C1 segment of cervical spinal cord (tissue), 14 donors: ENCODE results near the gene OSBP2.

Source experiments
- DNase-seq, 14 donors: peaks; one replicate each; lab custom pipeline; 2025; lab: John Stamatoyannopoulos, UW

The OSBP2 gene

DNA sequence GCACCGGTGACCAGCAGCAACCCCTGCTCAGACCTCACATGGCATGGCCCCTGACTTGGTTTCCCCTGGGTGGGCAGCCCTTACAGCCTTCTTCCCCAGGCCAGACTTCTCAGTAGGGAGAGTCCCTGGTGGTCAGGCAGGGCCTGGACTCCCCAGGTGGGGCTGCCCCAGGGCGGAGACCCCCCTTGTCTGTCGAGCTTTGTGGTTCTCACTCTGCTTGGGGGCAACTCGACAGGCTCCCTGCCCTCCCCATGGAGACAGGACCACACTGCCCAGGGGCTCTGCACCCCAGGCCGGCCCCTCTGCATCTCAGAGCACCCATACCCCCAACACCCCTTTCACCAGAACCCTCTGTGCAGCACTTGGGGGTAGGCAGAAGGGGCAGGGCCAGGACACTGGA, 186.2 kb downstream of the OSBP2 start:
- no peak for DNase-seq

DNA sequence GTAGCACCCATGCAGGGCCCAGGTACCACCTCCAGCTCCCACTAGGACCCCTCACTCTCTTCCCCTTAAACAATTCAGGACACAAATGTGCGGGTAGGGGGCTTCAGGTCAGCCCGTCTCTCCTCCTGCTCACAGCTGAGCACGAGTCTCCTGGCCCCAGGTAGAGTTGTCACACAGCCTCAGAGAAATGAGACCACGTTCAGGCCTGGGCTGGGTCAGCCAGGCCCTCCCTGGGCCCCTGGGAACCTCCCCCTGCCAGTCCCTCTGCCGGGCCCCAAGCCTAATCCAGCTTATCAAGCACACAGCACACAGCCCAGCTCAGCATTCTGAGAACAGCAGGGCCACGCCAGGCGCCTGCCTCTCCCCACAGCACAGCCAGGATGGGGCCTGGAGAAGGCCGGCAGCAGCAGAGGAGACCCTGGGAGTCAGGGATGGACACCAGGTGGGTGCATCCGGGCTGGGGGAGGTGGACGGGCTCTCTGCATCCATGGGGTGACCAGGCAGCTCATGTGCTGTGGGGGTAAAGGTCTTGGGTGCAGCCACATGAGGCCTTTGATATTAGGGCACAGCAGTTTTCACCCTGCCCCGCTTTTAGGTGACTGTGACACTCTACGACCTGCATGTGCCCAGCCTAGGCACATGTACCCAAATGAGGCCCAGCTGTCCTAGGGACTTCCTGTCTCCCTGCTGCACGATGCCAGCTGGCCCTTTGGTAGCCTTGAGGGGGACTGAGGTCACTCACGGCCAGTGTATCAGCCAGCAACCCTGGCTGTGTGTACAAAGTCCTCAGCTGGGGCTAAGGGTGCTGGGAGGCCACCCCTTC, 186.9 kb downstream of the OSBP2 start:
- no peak for DNase-seq

DNA sequence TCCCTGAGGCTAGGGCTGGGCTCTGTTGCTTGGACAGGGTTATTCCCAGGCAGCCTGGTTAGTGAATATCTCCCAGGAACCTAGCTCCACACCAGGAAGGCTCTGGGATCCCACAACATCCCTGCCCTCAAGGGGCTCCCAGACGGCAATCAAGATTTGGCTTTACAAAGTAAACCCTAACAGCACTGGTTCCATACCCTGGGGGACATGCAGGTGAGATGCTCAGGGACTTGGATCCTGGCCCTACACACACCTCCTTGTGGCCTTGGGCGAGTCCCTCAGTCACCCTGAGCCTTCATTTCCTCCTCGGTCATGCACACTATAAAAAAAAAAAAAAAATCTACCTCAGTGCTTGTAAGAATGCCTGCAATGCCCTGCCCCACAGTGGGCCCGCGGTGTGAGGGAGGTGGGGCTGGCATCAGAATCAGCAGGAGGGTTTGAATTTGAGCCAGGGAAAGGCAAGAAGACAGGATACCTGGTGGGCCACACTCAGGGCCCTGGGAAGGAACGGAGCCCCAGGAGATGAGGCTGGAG, 187.6 kb downstream of the OSBP2 start:
- DNase-seq, result no peak

DNA sequence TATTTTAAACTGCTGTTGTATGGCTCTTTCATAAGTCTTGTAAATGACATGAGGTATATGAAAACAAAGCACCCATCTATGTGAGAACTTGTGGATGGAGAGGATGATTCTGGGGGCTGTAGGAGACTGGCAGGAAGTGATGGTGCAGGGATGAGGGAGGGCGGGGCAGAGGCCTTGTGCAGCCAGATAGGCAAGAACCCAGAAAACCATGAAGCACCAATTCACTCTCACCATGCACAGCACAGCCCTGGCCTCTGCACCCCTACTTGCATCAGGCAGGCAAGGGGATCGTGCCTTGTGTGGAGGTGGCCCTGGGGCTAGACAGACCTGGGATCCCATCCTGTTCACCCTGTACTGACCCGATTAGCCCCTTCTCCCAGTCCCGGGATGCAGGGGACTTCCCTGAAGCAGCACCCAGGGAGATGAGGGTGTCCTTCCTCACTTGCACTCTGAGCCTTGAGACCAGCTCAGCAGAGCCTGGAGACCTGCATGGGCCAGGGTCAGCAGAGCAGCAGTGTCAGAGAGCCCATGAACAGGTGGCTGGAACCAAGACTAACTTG, 188.4 kb downstream of the OSBP2 start:
- no peak for DNase-seq

DNA sequence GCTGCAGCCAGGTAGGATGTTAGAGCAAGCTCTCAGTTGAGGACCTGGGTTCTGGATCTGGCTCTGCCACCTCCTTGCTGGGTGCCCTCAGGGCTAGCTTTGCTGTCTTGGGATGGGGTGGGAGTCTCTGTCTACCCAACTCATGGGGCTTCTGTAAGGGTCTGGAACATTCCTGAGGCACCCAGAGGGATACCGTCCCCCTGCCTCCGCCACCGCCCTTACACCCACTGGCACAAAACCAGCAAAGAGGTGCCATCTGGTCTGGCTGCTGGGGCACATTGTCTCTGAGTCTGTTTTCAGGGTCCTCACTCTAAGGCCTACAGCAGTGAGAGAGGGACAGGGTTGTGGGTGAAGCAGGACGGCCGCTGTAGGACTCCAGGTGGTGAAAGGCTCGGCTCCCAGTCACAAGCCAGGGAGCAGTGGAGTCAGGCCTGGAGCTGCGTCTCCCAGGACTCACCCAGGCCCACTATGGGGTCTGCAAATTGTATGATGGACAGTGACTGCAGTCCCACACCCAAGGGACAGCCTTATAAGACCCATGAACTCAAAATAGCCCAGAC, 189.0 kb downstream of the OSBP2 start:
- DNase-seq, result no peak

DNA sequence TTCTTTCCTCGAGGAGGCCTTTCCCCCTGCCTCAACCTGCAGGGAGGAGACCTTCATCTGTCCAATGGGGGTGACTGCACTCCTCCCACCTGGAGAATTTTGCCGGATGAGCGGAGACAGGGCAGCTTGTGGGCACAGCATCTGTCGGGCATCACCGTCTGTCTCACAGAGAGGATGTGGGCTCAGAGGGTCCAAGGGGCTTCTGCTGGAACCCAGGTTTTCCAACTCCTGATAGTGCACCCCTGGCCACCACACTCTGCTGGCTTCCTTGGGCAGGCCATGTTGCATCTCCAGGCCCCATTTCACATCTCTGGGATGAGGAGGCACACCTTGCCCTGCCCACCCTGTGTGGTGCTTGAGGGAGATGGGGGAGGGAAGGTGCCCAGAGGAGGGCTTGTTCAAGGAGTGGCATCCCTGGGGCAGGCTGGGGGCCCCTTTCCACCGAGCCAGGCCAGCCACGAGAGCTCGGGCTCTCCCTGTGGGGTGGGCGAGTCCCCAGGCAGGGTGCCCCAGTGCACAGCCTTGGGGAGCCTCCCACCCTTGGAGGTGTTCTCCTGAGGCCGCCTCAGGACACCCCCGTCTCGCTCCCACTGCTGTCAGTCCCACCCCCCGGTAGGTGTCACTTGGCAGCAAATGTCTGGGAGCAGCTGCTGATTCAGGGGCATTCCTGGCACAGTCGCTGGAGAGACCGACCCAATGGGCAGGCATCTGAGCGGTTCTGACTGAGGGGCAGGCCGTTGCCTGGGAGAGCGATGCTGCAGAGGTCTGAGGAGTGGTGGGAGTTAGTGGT, 189.7 kb downstream of the OSBP2 start:
- DNase-seq, result no peak

DNA sequence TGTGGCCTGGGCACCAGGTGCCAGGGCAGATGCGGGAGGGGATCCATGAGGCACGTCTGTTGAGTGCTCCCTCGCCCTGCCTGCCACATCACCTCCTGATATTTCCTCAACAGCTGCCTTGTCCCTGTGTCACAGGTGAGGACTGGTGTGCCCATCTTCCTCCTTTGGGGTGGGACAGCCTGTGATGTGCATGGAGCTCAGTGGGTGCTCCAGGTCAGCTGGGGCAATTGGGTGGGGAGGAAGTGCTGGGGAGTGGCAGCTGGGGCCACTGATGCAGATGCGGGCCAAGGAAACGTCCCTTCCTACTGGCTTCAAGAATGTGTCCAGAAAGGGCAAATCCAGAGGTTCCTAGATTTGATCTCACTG, 190.3 kb downstream of the OSBP2 start:
- DNase-seq, result no peak

DNA sequence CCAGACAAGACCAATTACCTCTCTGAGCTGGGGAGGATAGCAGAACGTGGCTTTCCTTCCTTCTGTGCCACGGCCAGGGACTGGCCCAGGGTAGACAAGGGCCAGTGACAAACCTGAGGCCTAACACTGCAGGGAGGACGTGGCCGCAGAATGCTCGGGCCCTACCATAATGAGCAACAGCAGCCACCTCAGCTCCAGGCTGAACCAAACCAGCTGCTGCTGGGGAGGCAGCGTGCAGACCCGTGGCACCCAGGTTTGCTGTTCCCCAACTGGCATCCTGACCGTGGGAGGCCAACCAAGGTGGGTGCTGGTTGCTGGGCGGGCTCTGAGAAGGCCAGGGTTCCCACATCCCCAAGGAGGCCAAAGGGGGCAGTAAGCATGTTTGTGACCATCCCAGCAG, 190.9 kb downstream of the OSBP2 start:
- DNase-seq, result no peak

DNA sequence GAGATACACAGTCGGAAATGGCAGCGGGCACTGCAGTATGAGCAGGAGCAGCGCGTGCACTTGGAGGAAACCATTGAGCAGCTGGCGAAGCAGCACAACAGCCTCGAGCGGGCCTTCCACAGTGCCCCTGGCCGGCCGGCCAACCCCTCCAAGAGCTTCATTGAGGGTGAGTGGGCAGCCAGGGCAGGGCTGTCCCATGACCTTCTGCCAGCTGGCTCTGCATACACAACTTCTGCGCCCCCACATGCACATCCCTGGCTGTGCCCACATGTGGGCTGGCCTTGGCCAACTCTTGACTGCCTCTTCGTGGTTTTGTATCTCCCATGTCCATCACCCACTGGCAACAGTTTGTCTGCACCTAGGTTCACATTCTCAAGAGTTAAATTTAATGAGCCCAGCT, 192.8 kb downstream of the OSBP2 start:
- DNase-seq, result no peak

DNA sequence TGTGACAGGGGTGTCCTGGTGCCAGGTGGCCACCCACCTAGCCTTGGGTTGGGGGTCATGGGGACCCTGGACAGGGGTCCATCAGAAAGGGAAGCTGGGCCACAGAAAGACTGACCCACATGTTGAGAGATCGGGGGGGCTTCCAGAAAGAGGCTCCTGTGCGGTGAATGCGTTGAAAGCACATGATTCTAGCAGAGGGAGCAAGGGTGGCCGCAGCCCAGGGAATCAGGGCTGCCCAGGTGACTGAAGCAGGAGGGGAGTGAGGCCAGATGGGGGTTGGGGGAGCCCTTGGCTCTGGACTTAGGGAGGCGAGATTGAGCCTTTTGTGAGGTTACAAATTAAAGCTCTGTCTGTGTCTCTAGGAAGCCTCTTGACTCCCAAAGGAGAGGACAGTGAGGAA, 193.2 kb downstream of the OSBP2 start:
- DNase-seq, result no peak

DNA sequence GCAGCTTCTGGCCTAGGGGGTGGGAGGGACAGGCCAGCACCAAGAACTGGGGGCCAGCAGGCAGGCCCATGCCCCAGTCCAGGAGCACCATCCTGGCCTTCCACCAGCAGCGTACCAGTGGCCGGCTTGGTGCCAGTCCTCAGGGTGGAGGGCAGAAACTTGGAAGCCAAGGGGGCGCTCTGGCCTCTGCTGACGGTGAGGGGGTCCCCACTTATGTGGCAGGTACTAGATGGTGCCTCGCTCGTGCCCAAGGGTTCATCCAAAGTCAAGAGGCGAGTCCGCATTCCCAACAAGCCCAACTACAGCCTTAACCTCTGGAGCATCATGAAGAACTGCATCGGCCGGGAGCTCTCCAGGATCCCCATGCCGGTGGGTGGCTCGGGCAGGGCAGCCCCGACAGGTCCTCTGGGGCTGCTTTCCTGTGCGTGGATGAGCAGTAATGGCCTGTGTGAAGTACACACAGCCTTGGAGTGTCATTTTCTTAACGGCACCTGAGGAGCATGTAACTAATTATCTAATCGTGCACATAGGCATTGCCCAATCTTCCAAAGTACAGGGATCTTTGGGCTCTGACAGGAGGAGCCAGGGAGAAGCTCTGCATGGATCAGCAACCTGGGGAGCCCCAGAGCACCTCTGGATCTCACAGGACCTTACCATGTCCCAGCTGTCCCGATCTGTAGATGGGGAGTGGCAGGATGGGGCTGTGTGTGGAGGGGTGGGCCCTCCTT, 194.8 kb downstream of the OSBP2 start:
- no peak for DNase-seq

DNA sequence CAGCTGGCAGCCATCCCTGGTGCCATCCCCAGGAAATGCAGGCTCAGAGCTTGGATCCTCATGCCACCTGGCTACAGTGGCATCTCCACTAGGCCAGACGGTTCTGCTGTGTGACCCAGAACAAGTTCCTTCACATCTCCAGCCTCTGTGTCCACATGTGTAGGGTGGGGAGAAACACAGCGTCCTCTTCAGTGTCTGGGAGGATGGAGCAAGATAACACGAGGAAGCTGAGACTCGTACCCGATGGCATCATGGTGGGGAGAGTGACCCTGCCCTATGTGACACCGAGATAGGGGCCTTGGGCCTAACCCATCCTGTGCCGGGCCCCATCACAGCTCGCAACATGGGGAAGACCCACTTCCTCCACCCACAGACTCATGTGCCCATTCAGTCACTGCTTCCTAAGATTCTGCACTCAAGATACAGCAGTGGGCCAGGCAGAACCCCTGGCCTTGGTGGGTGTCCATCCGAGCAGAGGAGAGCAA, 195.4 kb downstream of the OSBP2 start:
- DNase-seq, result no peak

DNA sequence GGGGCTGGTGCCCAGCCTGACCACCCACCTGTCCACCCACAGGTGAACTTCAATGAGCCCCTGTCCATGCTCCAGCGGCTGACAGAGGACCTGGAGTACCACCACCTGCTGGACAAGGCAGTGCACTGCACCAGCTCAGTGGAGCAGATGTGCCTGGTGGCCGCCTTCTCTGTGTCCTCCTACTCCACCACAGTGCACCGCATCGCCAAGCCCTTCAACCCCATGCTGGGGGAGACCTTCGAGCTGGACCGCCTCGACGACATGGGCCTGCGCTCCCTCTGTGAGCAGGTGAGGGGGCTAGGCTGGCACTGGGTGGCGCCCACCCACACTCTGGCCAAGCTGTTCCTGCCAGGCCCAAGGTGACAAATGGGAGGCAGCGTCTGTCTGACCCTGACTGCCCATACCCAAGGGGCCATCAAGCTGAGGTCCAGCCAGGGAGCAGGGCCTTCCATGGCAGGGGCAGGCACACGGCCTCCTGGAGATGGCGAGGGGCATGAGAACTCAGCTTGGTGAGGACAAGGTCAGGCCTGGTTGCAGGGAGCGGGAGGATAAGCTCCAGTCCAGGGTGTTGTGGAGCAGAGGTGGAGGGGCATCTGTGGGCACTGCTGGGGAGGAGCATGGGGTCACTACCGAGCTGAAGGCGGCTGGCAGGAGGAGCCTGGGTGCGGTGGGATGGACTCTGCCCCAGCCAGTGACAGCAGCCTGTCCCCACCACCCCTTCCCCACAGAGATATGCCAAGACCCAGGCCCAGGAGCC, 196.2 kb downstream of the OSBP2 start:
- no peak for DNase-seq

DNA sequence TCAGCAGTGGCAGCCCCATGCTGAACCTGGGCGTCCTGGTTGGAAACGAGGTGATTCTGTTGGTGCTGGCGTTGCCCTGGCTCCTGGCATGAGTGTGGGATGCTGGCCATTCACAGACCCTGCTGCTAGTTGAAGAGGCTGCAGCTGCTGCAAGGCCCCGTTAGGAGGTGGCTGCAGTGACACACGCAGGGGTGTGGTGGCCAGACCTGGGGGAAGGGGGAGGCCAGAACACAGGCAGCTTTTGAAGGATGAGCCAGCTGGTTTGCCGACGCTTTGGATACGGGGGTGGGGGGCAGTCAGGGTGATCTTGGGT, 196.7 kb downstream of the OSBP2 start:
- DNase-seq, result no peak

DNA sequence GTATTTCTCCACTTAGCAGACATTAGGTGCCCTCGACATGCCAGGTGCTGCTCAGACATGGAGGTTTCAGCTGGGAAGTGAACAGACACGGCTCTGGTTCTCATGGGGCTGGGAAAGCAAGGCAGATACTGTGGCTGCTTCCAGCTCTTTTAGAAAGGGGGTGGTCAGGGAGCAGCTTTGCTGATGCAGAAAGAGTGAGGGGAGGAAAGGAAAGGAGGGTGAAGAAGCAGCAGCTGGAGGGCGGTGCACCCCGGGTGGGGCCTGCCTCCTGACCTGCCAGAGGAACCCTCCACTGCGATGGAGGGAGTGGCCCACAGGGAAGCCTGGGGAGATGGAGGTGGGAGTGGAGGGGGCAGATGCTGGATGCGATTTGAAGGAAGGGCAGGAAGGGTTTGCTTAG, 197.1 kb downstream of the OSBP2 start:
- DNase-seq, result no peak

DNA sequence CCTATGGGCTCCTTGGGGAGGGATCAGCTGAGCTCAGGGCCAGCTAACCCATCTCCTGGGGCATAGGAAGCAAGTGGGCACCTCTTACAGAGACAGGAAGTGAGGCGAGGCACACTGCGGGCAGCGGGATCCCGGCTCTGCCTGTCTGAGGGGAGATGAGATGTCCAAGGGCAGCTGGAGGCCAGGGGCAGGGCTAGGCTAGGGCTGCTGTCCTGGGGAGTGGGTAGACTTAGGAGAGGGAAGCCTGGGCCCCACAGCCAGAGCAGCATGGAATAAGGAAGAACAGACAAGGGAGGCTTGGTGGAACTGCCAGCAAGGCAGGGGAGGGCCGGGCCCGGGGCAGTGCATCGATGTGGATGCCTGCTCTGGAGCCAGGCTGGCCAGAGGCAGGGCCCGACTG, 197.6 kb downstream of the OSBP2 start:
- DNase-seq, result no peak

DNA sequence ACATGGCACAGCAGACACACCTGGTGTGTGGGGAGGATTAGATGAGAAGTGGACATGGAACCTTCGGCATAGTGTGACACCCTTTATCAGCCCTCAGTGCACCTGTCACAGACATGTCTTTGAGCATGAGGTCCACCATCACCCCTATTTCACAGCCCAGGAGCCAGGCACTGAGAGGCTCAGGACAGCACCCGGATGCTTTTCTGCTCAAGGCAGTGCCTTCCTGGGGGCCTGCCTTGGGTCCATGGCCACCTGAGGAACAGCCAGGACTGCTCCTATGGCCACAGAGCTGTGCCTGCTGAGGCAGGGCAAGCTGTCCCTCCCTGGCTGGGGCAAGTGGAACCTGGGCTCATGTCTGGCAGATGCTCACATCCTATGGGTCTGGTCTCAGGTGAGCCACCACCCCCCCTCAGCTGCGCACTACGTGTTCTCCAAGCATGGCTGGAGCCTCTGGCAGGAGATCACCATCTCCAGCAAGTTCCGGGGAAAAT, 198.1 kb downstream of the OSBP2 start:
- DNase-seq, result no peak

DNA sequence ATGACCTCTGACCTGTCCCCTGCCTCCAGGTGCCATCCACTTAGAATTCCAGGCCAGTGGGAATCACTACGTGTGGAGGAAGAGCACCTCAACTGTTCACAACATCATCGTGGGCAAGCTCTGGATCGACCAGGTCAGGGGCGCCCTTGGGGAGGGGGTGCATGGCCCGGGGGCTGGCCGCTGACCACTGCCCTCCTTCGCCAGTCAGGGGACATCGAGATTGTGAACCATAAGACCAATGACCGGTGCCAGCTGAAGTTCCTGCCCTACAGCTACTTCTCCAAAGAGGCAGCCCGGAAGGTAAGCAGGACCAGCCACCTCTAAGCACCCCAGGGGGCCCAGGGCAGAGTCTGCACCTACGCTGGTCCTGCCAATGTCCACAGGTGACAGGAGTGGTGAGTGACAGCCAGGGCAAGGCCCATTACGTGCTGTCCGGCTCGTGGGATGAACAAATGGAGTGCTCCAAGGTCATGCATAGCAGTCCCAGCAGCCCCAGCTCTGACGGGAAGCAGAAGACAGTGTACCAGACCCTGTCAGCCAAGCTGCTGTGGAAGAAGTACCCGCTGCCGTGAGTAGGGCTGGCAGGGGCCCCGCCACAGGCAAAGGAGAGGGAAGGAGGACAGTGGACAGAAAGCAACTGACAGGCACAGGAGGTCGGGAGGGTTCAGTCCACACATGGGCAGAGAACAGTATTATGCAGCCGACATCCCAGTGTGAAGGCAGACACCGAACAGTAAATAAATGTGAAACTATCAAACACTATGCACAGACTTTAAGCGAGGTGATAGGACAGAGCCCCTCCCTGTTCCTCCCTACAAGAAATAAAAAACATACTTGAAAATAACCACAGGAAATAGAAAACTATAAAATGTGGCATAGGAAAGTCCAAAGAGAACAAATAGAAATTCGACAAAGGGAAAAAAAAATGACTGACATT, 199.0 kb downstream of the OSBP2 start:
- no peak for DNase-seq

DNA sequence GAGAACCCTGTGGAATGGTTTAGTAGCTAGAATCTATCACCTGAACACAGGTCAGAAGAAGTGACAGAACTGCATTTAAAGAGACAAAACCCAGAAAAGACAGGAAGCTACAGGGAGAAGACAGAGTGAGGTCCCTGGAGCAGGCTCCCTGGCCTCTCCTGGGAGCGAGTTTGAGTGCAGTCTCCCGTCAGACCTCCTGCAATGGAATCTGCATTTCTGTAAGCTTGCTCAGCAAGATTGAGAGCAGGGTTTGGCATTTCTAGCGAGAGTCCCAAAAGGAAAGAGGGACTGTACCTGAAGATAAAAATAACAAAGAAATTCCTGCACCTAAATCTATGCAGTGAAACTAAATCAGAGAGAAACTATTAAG, 199.7 kb downstream of the OSBP2 start:
- no peak for DNase-seq
